Stimulated activated naive CD8-positive, alpha-beta T cell treated with anti-CD3 and anti-CD28 coated beads, Interleukin-15, Interleukin-2, amounts not matched to agents 100 ng/mL and 50 ng/mL, for 24 hours (primary cell): ENCODE measurements around the gene DRC7.

ENCODE experiments used
- H3K27ac Mint-ChIP-seq: one replicate; pipeline ENCODE4 v1.8.0; 2021; ENCODE audit warnings: mild to moderate bottlenecking, mixed read lengths
- H3K27me3 Mint-ChIP-seq: one replicate; pipeline ENCODE4 v1.8.0; 2021; ENCODE audit warnings: mixed read lengths
- H3K36me3 Mint-ChIP-seq: one replicate; pipeline ENCODE4 v1.8.0; 2021; ENCODE audit warnings: low read depth, mixed read lengths
- H3K4me1 Mint-ChIP-seq: one replicate; pipeline ENCODE4 v1.8.0; 2021; ENCODE audit warnings: low read depth, mixed read lengths
- H3K4me3 Mint-ChIP-seq: one replicate; pipeline ENCODE4 v1.8.0; 2021; ENCODE audit warnings: mild to moderate bottlenecking, mixed read lengths
- H3K9me3 Mint-ChIP-seq: one replicate; pipeline ENCODE4 v1.8.0; 2021; ENCODE audit warnings: mixed read lengths

DRC7 gene

GRCh38 chr16:57653936-57654335, 40.7 kb upstream of the DRC7 start:
- Mint-ChIP-seq H3K27ac (no peak overlapping the region), H3K4me1 (peaks cover 4% of the 10 kb centered on the region), H3K4me3 (no peak overlapping the region), H3K9me3 (no peaks in the 10 kb centered on the region), H3K36me3 (no peaks in the 10 kb centered on the region), H3K27me3 (no peaks in the 10 kb centered on the region)

GRCh38 chr16:57656342-57656955, 38.2 kb upstream of the DRC7 start:
- no peak overlapping the region for H3K27ac Mint-ChIP-seq
- H3K36me3 Mint-ChIP-seq, result no peaks in the 10 kb centered on the region
- H3K4me3 Mint-ChIP-seq, result no peak overlapping the region
- no peaks in the 10 kb centered on the region for H3K27me3 Mint-ChIP-seq
- no peaks in the 10 kb centered on the region for H3K9me3 Mint-ChIP-seq
- no peaks in the 10 kb centered on the region for H3K4me1 Mint-ChIP-seq

GRCh38 chr16:57657228-57657627, 37.4 kb upstream of the DRC7 start:
- no peak overlapping the region for H3K27ac Mint-ChIP-seq
- H3K4me3 Mint-ChIP-seq, result no peak overlapping the region
- no peaks in the 10 kb centered on the region for H3K36me3 Mint-ChIP-seq
- no peaks in the 10 kb centered on the region for H3K9me3 Mint-ChIP-seq
- no peaks in the 10 kb centered on the region for H3K27me3 Mint-ChIP-seq
- no peaks in the 10 kb centered on the region for H3K4me1 Mint-ChIP-seq

- no peak overlapping the region for H3K4me3 Mint-ChIP-seq
- H3K9me3 Mint-ChIP-seq, result no peaks in the 10 kb centered on the region
- H3K27me3 Mint-ChIP-seq, result no peaks in the 10 kb centered on the region
- H3K4me1 Mint-ChIP-seq, result no peaks in the 10 kb centered on the region
- H3K36me3 Mint-ChIP-seq, result no peaks in the 10 kb centered on the region
- H3K27ac Mint-ChIP-seq, result no peak overlapping the region
Measured at GRCh38 chr16:57658130-57658877, 36.3 kb upstream of the DRC7 start.

GRCh38 chr16:57658878-57659674, 35.5 kb upstream of the DRC7 start:
- Mint-ChIP-seq H3K27ac (no peak overlapping the region), H3K36me3 (no peaks in the 10 kb centered on the region), H3K4me3 (no peak overlapping the region), H3K4me1 (no peaks in the 10 kb centered on the region), H3K9me3 (no peaks in the 10 kb centered on the region), H3K27me3 (no peaks in the 10 kb centered on the region)

GRCh38 chr16:57660715-57661463, 33.7 kb upstream of the DRC7 start:
- Mint-ChIP-seq H3K36me3 (no peaks in the 10 kb centered on the region), H3K4me1 (no peaks in the 10 kb centered on the region), H3K4me3 (no peak overlapping the region), H3K9me3 (no peaks in the 10 kb centered on the region), H3K27ac (no peak overlapping the region), H3K27me3 (no peaks in the 10 kb centered on the region)

- Mint-ChIP-seq H3K9me3 (no peaks in the 10 kb centered on the region), H3K36me3 (no peaks in the 10 kb centered on the region), H3K27me3 (no peaks in the 10 kb centered on the region), H3K4me1 (no peaks in the 10 kb centered on the region), H3K27ac (no peak overlapping the region), H3K4me3 (no peak overlapping the region)
Measured at GRCh38 chr16:57661510-57661909, 33.1 kb upstream of the DRC7 start.

- H3K4me1 Mint-ChIP-seq, result no peaks in the 10 kb centered on the region
- no peak overlapping the region for H3K4me3 Mint-ChIP-seq
- H3K27ac Mint-ChIP-seq, result no peak overlapping the region
- no peaks in the 10 kb centered on the region for H3K27me3 Mint-ChIP-seq
- no peaks in the 10 kb centered on the region for H3K9me3 Mint-ChIP-seq
- no peaks in the 10 kb centered on the region for H3K36me3 Mint-ChIP-seq
Measured at GRCh38 chr16:57661936-57662906, 32.4 kb upstream of the DRC7 start.

- no peaks in the 10 kb centered on the region for H3K36me3 Mint-ChIP-seq
- no peaks in the 10 kb centered on the region for H3K9me3 Mint-ChIP-seq
- no peaks in the 10 kb centered on the region for H3K4me1 Mint-ChIP-seq
- H3K4me3 Mint-ChIP-seq, result no peak overlapping the region
- H3K27ac Mint-ChIP-seq, result no peak overlapping the region
- H3K27me3 Mint-ChIP-seq, result no peaks in the 10 kb centered on the region
Measured at GRCh38 chr16:57663436-57663835, 31.2 kb upstream of the DRC7 start.

GRCh38 chr16:57663917-57664661, 30.5 kb upstream of the DRC7 start:
- H3K4me1 Mint-ChIP-seq, result no peaks in the 10 kb centered on the region
- H3K36me3 Mint-ChIP-seq, result no peaks in the 10 kb centered on the region
- H3K9me3 Mint-ChIP-seq, result no peaks in the 10 kb centered on the region
- no peak overlapping the region for H3K27ac Mint-ChIP-seq
- H3K27me3 Mint-ChIP-seq, result no peaks in the 10 kb centered on the region
- no peak overlapping the region for H3K4me3 Mint-ChIP-seq

GRCh38 chr16:57664662-57665025, 30.0 kb upstream of the DRC7 start:
- Mint-ChIP-seq H3K36me3 (no peaks in the 10 kb centered on the region), H3K27ac (no peak overlapping the region), H3K27me3 (no peaks in the 10 kb centered on the region), H3K4me1 (no peaks in the 10 kb centered on the region), H3K4me3 (no peak overlapping the region), H3K9me3 (no peaks in the 10 kb centered on the region)

- H3K27me3 Mint-ChIP-seq, result no peaks in the 10 kb centered on the region
- no peaks in the 10 kb centered on the region for H3K4me1 Mint-ChIP-seq
- H3K4me3 Mint-ChIP-seq, result no peak overlapping the region
- H3K9me3 Mint-ChIP-seq, result no peaks in the 10 kb centered on the region
- no peaks in the 10 kb centered on the region for H3K36me3 Mint-ChIP-seq
- H3K27ac Mint-ChIP-seq, result no peak overlapping the region
Measured at GRCh38 chr16:57665541-57665940, 29.1 kb upstream of the DRC7 start.

GRCh38 chr16:57666353-57667047, 28.1 kb upstream of the DRC7 start:
- Mint-ChIP-seq H3K9me3 (no peaks in the 10 kb centered on the region), H3K27ac (no peak overlapping the region), H3K4me3 (no peak overlapping the region), H3K27me3 (no peaks in the 10 kb centered on the region), H3K36me3 (no peaks in the 10 kb centered on the region), H3K4me1 (no peaks in the 10 kb centered on the region)
